ENCODE measurements around the gene DNAJC18.

GRCh38 chr5:139396691-139397090 is 42.6 kb downstream of the DNAJC18 start:
- TF ChIP-seq KDM1A (IDR thresholded peaks at IDR 0.05; ENCODE audit: borderline replicate concordance, low read length), result no peak
- no peak for TF ChIP-seq CTCF (IDR thresholded peaks at IDR 0.05; ENCODE audit: control extremely low read depth in 1 of 3, insufficient read depth in 1 of 3, low read depth in 1 of 3, low read length in 3 of 3)
- no peak for TF ChIP-seq POLR2A (IDR thresholded peaks at IDR 0.05; ENCODE audit: control extremely low read depth in 1 of 2, low read depth in 2 of 2, low read length in 2 of 2)
- no peak for TF ChIP-seq EZH2 (IDR thresholded peaks at IDR 0.05; ENCODE audit: low read depth, low read length, severe bottlenecking)
- TF ChIP-seq SP1 (IDR thresholded peaks at IDR 0.05; ENCODE audit: low read depth, low read length), result no peak
- no peak for TF ChIP-seq EGR1 (IDR thresholded peaks at IDR 0.05; ENCODE audit: borderline replicate concordance, low read depth, low read length)
- TF ChIP-seq TAF7 (optimal IDR thresholded peaks at IDR 0.05; ENCODE audit: borderline replicate concordance, low read depth, low read length), result no peak
- TF ChIP-seq ATF2 (IDR thresholded peaks at IDR 0.05; ENCODE audit: low read length), result no peak
- no peak for TF ChIP-seq POLR2AphosphoS5 (IDR thresholded peaks at IDR 0.05; ENCODE audit: low read depth, low read length)
- no peak for TF ChIP-seq MAFK (IDR thresholded peaks at IDR 0.05; ENCODE audit: low read depth, low read length)
- no peak for TF ChIP-seq SUZ12 (IDR thresholded peaks at IDR 0.05; ENCODE audit: low read length)
- no peak for TF ChIP-seq SIN3A (conservative IDR thresholded peaks at IDR 0.05 in 1 of 2, IDR thresholded peaks at IDR 0.05 in 1 of 2; ENCODE audit: low read depth in 1 of 2, low read length in 2 of 2)
- no peak for TF ChIP-seq BCL11A (IDR thresholded peaks at IDR 0.05; ENCODE audit: low read depth in 2 of 2, low read length in 2 of 2)
